AG08395 (cell line): ENCODE data around the gene HDX.
"Not testable (repeated sequence)": the region's sequence is repeated elsewhere in the genome, so short reads cannot be mapped to it uniquely, and the experiment has no call there.

Experiments used
- DNase-seq: peaks from one replicate; pipeline ENCODE4 v3.0.0; 2012; ENCODE audit warnings: mixed read lengths, low spot score

The HDX gene

GRCh38 chrX:84501798-84502628 is at the start of gene HDX:
Gene HDX (minus strand): TSS chrX:84502453. CDS start chrX:84475397, 27,056 bp downstream.
- DNase-seq: peak; percentile 89

GRCh38 chrX:84541315-84541714 is 39.1 kb upstream of the HDX start:
- not testable (repeated sequence) for DNase-seq

GRCh38 chrX:84537627-84538026 is 35.4 kb upstream of the HDX start:
- not testable (repeated sequence) for DNase-seq

- no peak for DNase-seq
Measured at GRCh38 chrX:84488426-84488825, 13.8 kb downstream of the HDX start.

- DNase-seq: no peak
Measured at GRCh38 chrX:84487365-84488353, 14.6 kb downstream of the HDX start.

- no peak for DNase-seq
Measured at GRCh38 chrX:84479086-84479485, 23.2 kb downstream of the HDX start.

- DNase-seq: no peak
Measured at GRCh38 chrX:84477114-84477513, 25.1 kb downstream of the HDX start.

GRCh38 chrX:84475596-84475995 is 26.7 kb downstream of the HDX start:
- no peak for DNase-seq

- no peak for DNase-seq
Measured at GRCh38 chrX:84475101-84475500, 27.2 kb downstream of the HDX start.

- DNase-seq: peak; percentile 4
Measured at GRCh38 chrX:84469226-84469625, 33.0 kb downstream of the HDX start.

- no peak for DNase-seq
Measured at GRCh38 chrX:84467898-84468297, 34.4 kb downstream of the HDX start.

- no peak for DNase-seq
Measured at GRCh38 chrX:84453351-84454246, 48.7 kb downstream of the HDX start.

- no peak for DNase-seq
Measured at GRCh38 chrX:84441143-84441542, 61.1 kb downstream of the HDX start.

- DNase-seq: no peak
Measured at GRCh38 chrX:84415140-84415539, 87.1 kb downstream of the HDX start.

- no peak for DNase-seq
Measured at GRCh38 chrX:84363663-84364062, 138.6 kb downstream of the HDX start.

GRCh38 chrX:84363051-84363450 is 139.2 kb downstream of the HDX start:
- DNase-seq: no peak

- no peak for DNase-seq
Measured at GRCh38 chrX:84362184-84362838, 139.9 kb downstream of the HDX start.

GRCh38 chrX:84358271-84358670 is 144.0 kb downstream of the HDX start:
- no peak for DNase-seq

GRCh38 chrX:84357296-84357695 is 145.0 kb downstream of the HDX start:
- DNase-seq: no peak

GRCh38 chrX:84340968-84341367 is 161.3 kb downstream of the HDX start:
- DNase-seq: peak; percentile 10
